Stimulated activated CD4-positive, alpha-beta T cell treated with anti-CD3 and anti-CD28 coated beads, TNF-alpha, amount 100 ng/mL, for 4 hours (primary cell): Measurements from ENCODE around the gene NPIPA7.
"Not testable (repeated sequence)": the region's sequence is repeated elsewhere in the genome, so short reads cannot be mapped to it uniquely, and the experiment has no call there.

Experiments used
- DNase-seq, 3 experiments: peaks; one replicate each; pipeline ENCODE4 v3.0.0-alpha.2; 2020; ENCODE audit warnings: low read depth in 3 of 3

The NPIPA7 gene

DNA sequence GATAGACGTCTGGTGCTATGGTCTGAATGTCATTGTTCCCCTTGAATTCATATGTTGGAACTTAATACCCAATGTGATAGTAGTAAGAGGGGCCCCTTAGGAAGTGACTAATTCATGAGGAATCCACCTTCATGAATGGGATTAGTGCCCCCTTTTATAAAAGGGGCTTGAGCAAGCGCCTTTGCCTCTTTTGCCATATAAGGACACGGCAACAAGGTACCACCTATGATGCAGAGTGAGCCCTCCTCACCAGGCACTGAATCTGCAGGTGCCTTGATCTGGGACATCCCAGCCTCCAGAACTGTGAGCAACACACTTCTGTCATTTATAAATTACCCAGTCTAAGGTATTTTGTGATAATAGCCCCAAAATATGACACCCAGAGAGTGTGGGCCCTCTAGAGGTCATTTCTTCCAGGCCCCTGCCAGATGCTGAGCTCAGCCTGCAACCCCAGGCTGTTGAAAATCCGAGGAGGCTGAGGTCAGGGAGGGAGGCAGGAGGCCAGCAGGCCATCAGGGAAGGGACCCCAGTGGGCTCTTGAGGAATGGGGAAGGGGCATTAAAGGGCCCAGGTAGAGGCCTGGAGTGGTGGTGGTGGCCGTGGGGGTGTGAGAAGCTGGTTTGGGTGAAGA is 39.1 kb downstream of the NPIPA7 start:
- DNase-seq = not testable (repeated sequence)

- DNase-seq = not testable (repeated sequence)
These were observed 41.6 kb downstream of the NPIPA7 start for GRCh38 chr16:16420515-16420914.

DNA sequence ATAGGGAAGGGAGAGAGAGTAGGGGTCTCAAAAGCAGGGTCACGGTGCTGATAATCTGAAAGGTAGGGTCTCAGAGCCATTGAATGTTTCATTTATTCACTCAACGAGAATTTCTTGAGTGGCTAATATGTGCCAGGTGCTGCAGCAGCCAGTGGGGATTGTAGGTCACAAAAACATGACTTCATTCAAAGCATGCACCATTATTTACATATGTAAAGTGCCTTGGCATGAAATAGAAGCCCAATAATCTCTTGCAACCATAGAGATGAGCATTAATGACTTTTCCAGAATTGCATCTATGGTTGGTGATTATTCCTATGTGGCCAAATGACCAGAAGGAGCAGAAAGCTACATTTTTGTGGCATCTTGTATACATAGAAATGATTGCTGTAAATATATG is 46.2 kb downstream of the NPIPA7 start:
- not testable (repeated sequence) for DNase-seq

DNA sequence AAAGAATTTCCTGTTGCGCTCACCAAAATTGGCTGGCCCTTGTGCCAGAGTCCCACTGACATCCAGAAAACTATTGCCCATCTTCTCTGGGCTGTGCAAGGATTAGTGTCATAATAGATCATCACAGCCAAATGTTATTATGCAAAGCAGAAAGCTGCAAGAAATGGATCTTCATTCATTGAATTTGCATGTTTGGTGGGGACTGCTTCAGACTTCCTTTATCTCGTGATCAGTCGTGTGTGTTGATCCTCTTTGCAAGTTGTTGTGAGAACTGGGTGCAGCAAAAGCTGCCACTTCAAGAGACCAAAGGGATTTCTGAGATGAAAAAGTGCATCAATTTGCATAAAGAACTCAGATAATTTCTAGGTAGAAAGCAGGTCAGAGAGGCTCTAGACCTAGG is 52.2 kb downstream of the NPIPA7 start:
- DNase-seq = not testable (repeated sequence)

GRCh38 chr16:16434711-16435110 is 55.8 kb downstream of the NPIPA7 start:
- not testable (repeated sequence) for DNase-seq

DNA sequence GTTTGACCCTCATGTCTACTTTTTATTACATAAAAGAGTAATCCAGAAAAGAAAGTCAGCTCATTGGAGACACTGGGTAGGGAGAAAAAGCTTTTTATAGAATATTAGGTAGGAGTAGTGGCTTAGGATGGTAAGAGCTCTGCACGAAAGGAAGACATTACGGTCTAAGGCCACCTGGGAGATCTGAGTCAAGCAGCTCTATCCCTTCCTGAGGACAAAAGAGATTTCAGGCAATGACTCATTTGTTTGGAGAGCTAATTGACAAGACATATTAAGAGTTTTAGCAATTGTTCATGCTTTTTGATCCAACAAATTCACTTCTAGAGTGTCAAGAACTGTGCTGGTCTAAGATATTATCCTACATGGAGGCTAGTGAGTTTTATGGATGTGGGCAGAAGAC is 62.5 kb downstream of the NPIPA7 start:
- DNase-seq = not testable (repeated sequence)
